ENCODE data around the gene ITFG1. TPM values are rescaled to one million over a fixed set of nuclear protein-coding genes. Genes with fewer than 3 reads are reported as not detected.
A peak's percentile ranks its signal among the peaks of the same experiment; 100 is the strongest.

Gene ITFG1
- total and polyA plus RNA-seq, 2 of the 13 experiments (the other 11 are each of a cell fraction or from before 2014, with no cell fraction given), result 74.5 to 150 TPM

GRCh38 chr16:47492428-47493377, 31.8 kb upstream of the ITFG1 start (continued):
- TF ChIP-seq PATZ1 (CRISPR knock-in tag; IDR thresholded peaks at IDR 0.05) (0 out of 2 replicates have a peak, but pooled peaks have one; percentile 46), ZBTB40 (IDR thresholded peaks at IDR 0.05) (no peak), ZBTB40 (CRISPR knock-in tag; IDR thresholded peaks at IDR 0.05) (peak; percentile 41; the same call in 1 of the 2 replicates), ZBTB37 (CRISPR knock-in tag; IDR thresholded peaks at IDR 0.05) (no peak), MXD1 (CRISPR knock-in tag; IDR thresholded peaks at IDR 0.05) (no peak), TBX3 (IDR thresholded peaks at IDR 0.05; ENCODE audit: borderline replicate concordance) (no peak), ZNF720 (CRISPR knock-in tag; IDR thresholded peaks at IDR 0.05) (no peak), ZFX (CRISPR knock-in tag; IDR thresholded peaks at IDR 0.05; ENCODE audit: low read depth) (peak; percentile 69), CSRNP2 (CRISPR knock-in tag; conservative IDR thresholded peaks at IDR 0.05; ENCODE audit: low read depth) (no peak), AHR (CRISPR knock-in tag; IDR thresholded peaks at IDR 0.05) (no peak), ERF (CRISPR knock-in tag; IDR thresholded peaks at IDR 0.05) (0 out of 2 replicates have a peak, but pooled peaks have one; percentile 80), ZNF160 (CRISPR knock-in tag; IDR thresholded peaks at IDR 0.05) (no peak), RCOR2 (CRISPR knock-in tag; IDR thresholded peaks at IDR 0.05) (peak; percentile 73; the same call in 1 of the 2 replicates)

Data from HepG2 (cell line).